Measurements from ENCODE around the gene AGPS.
A peak's percentile ranks its signal among the peaks of the same experiment; 100 is the strongest.

The AGPS gene

GRCh38 chr2:177535000-177535399 is 142.4 kb downstream of the AGPS start:
- TF ChIP-seq JUND (IDR thresholded peaks at IDR 0.05; ENCODE audit: low read depth) = no peak
- peak in 1 of 2 experiments; percentile 51 for DNase-seq (ENCODE audit: low read depth in 1 of 2, low spot score in 1 of 2)
- in situ Hi-C loops (cut with HindIII; ENCODE audit: low pct_unique_long_range_greater_than_20kb, low sequenced_read_pairs) = no loop called here

GRCh38 chr2:177535958-177536504 is 143.5 kb downstream of the AGPS start:
- no peak for TF ChIP-seq JUND (IDR thresholded peaks at IDR 0.05; ENCODE audit: low read depth)
- peak in 1 of 2 experiments; percentile 13 for DNase-seq (ENCODE audit: low read depth in 1 of 2, low spot score in 1 of 2)
- in situ Hi-C loops (cut with HindIII; ENCODE audit: low pct_unique_long_range_greater_than_20kb, low sequenced_read_pairs) = no loop called here

- TF ChIP-seq JUND (IDR thresholded peaks at IDR 0.05; ENCODE audit: low read depth) = no peak
- in situ Hi-C loops (cut with HindIII; ENCODE audit: low pct_unique_long_range_greater_than_20kb, low sequenced_read_pairs) = no loop called here
- no peak for DNase-seq (ENCODE audit: low read depth in 1 of 2, low spot score in 1 of 2)
Observed at GRCh38 chr2:177537213-177537612, 144.6 kb downstream of the AGPS start.

- no peak for DNase-seq (ENCODE audit: low read depth in 1 of 2, low spot score in 1 of 2)
- in situ Hi-C loops (cut with HindIII; ENCODE audit: low pct_unique_long_range_greater_than_20kb, low sequenced_read_pairs) = no loop called here
- TF ChIP-seq JUND (IDR thresholded peaks at IDR 0.05; ENCODE audit: low read depth) = no peak
Observed at GRCh38 chr2:177537636-177538035, 145.1 kb downstream of the AGPS start.

GRCh38 chr2:177538323-177538722 is 145.8 kb downstream of the AGPS start:
- in situ Hi-C loops (cut with HindIII; ENCODE audit: low pct_unique_long_range_greater_than_20kb, low sequenced_read_pairs) = no loop called here
- no peak for TF ChIP-seq JUND (IDR thresholded peaks at IDR 0.05; ENCODE audit: low read depth)
- no peak for DNase-seq (ENCODE audit: low read depth in 1 of 2, low spot score in 1 of 2)

GRCh38 chr2:177540283-177540682 is 147.7 kb downstream of the AGPS start:
- no peak for TF ChIP-seq JUND (IDR thresholded peaks at IDR 0.05; ENCODE audit: low read depth)
- no peak for DNase-seq (ENCODE audit: low read depth in 1 of 2, low spot score in 1 of 2)
- in situ Hi-C loops (cut with HindIII; ENCODE audit: low pct_unique_long_range_greater_than_20kb, low sequenced_read_pairs) = no loop called here

- TF ChIP-seq JUND (IDR thresholded peaks at IDR 0.05; ENCODE audit: low read depth) = no peak
- no peak for DNase-seq (ENCODE audit: low read depth in 1 of 2, low spot score in 1 of 2)
- in situ Hi-C loops (cut with HindIII; ENCODE audit: low pct_unique_long_range_greater_than_20kb, low sequenced_read_pairs) = no loop called here
Observed at GRCh38 chr2:177541258-177541991, 148.9 kb downstream of the AGPS start.

GRCh38 chr2:177542396-177542795 is 149.8 kb downstream of the AGPS start:
- in situ Hi-C loops (cut with HindIII; ENCODE audit: low pct_unique_long_range_greater_than_20kb, low sequenced_read_pairs) = no loop called here
- no peak for TF ChIP-seq JUND (IDR thresholded peaks at IDR 0.05; ENCODE audit: low read depth)
- no peak for DNase-seq (ENCODE audit: low read depth in 1 of 2, low spot score in 1 of 2)

- DNase-seq (ENCODE audit: low read depth in 1 of 2, low spot score in 1 of 2) = peak in 1 of 2 experiments; percentile 63
- no peak for TF ChIP-seq JUND (IDR thresholded peaks at IDR 0.05; ENCODE audit: low read depth)
- in situ Hi-C loops (cut with HindIII; ENCODE audit: low pct_unique_long_range_greater_than_20kb, low sequenced_read_pairs) = no loop called here
Observed at GRCh38 chr2:177543007-177543760, 150.6 kb downstream of the AGPS start.

GRCh38 chr2:177545143-177545542 is 152.6 kb downstream of the AGPS start:
- no peak for TF ChIP-seq JUND (IDR thresholded peaks at IDR 0.05; ENCODE audit: low read depth)
- no peak for DNase-seq (ENCODE audit: low read depth in 1 of 2, low spot score in 1 of 2)
- in situ Hi-C loops (cut with HindIII; ENCODE audit: low pct_unique_long_range_greater_than_20kb, low sequenced_read_pairs) = no loop called here

- in situ Hi-C loops (cut with HindIII; ENCODE audit: low pct_unique_long_range_greater_than_20kb, low sequenced_read_pairs) = no loop called here
- DNase-seq (ENCODE audit: low read depth in 1 of 2, low spot score in 1 of 2) = no peak
- no peak for TF ChIP-seq JUND (IDR thresholded peaks at IDR 0.05; ENCODE audit: low read depth)
Observed at GRCh38 chr2:177545981-177546585, 153.5 kb downstream of the AGPS start.

GRCh38 chr2:177547122-177547521 is 154.5 kb downstream of the AGPS start:
- DNase-seq (ENCODE audit: low read depth in 1 of 2, low spot score in 1 of 2) = no peak
- in situ Hi-C loops (cut with HindIII; ENCODE audit: low pct_unique_long_range_greater_than_20kb, low sequenced_read_pairs) = no loop called here
- no peak for TF ChIP-seq JUND (IDR thresholded peaks at IDR 0.05; ENCODE audit: low read depth)

- in situ Hi-C loops (cut with HindIII; ENCODE audit: low pct_unique_long_range_greater_than_20kb, low sequenced_read_pairs) = no loop called here
- TF ChIP-seq JUND (IDR thresholded peaks at IDR 0.05; ENCODE audit: low read depth) = no peak
- DNase-seq (ENCODE audit: low read depth in 1 of 2, low spot score in 1 of 2) = peak in 1 of 2 experiments; percentile 5
Observed at GRCh38 chr2:177547772-177548171, 155.2 kb downstream of the AGPS start.

Measured in T47D (cell line).